Hippocampal formation (tissue), 2 donors: ENCODE results near the gene NCEH1.
"Not testable (repeated sequence)": the region's sequence is repeated elsewhere in the genome, so short reads cannot be mapped to it uniquely, and the experiment has no call there.

Experiments
- DNase-seq, 2 donors: peaks; one replicate each; lab custom pipeline; 2025; lab: John Stamatoyannopoulos, UW

NCEH1 gene

GRCh38 chr3:172613845-172614244 lies 97.0 kb downstream of the NCEH1 start:
- no peak for DNase-seq

DNA sequence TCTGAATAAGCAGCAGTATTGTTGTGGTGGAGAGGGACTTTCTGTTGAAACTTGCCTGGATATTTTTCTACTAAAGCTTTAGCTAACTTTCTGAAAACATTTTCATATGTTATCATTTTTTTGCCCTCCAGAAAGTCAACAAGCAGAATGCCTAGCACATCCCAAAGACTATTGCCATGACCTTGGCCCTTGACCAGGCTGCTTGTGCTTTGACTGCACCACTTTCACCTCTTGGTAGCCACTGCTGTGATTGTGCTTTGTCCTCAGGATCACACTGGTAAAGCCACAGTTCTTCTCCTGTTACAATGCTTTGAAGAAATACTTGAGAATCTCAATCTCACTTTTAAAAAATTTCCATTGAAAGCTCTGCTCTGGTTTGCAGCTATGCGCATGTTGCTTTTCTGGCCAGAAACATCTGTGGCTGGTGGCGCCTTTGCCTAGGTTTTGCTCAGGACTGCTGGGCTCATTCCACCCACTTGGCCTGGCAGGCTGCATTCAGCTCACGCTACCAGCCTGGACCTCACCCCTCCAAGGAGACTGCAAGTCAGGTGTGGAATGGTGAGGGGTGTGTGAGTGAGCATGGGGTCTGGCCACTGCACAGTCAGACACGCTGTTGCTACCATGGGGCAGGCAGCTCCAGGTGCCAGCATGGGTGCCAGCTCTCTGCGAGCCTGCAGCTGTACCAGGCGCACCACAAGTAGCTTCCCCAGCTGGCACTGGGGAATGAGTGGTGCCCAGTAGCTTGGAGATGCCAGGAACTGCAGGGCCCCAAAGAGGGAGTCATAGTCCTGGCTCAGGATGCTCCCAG lies 97.8 kb downstream of the NCEH1 start:
- no peak for DNase-seq

DNA sequence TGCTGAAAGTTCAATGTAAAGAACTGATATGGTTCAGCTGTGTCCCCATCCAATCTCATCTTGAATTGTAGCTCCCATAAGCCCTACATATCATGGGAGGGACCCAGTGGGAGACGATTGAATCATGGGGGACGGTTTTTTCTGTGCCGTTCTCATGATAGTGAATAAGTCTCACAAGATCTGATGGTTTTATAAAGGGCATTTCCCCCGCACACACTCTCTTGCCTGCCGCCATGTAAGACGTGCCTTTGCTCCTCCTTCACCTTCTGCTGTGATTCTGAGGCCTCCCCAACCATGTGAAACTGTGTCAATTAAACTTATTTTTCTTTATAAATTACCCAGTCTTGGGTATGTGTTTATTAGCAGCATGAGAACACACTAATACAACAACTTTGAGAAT lies 101.1 kb downstream of the NCEH1 start:
- DNase-seq: no peak

- no peak for DNase-seq
Measured at GRCh38 chr3:172608575-172608974, 102.3 kb downstream of the NCEH1 start.

DNA sequence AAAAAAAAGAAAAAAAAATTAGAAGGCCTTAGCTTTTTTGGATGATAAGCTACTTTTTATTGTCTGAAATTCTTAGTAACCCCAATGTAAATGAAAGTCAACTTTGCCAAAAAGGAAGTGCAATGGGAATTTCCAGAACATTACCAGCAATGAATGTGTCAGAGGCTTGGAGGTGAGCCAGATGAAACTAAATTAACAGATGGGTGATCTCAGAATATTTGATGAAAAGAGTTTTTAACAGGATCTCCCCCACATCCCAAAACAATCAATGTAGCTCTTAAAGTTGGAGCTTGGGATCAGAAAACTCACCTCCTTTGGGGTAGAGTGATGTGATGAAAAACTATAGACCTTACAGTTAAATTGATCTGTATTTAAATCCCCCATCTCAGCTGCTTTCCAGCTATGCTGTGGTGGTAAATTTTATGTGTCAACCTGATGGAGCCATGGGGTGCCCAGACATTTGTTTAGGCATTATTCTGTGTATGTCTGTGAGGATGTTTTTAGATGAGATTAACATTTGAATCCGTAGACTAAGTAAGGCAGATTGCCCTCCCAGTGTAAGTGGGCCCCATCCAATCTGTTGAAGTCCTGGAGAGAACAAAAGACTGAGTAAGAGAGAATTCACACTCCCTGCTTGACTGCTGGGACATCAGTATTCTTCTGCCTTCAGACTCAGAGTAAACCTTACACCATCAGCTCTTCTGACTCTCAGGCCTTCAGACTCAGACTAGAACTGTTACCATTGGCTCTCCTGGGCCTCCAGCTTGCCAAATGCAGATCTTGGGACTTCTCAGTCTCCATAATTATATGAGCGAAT lies 103.4 kb downstream of the NCEH1 start:
- DNase-seq: no peak

- DNase-seq: no peak
Measured at GRCh38 chr3:172606021-172606420, 104.8 kb downstream of the NCEH1 start.

DNA sequence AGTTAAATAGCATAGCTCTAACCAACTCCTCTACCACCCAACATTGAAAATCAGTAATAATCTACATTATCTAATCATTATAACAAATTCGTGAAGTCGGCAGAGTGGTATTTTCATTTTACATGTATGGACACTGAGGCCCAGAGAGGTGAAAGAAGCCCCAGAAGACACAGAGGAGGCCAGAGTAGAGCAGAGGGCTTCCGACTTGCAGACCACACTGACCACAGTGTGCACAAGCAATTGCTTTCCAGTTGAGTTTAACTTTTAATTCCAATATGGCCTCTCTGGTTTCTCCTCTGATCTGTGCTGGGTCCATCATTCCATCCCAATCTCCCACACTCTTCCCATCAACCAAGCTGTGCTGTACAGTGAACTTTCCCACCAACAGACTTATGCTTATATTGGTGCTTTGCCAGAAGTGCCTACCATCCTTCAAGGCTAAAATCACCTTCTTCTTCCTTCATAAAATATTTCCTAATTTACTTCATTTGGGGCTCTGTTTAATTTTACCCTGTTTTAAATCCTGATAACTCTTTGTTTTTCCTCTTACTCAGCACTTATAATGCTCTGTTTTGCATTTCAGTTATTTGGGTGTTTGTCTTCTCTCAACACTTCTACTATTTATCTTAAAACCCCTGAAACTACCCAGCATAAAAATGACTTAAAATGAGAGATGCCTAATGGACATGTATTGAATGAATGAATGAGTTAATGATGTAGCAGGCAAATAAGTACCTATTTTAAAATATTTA lies 105.8 kb downstream of the NCEH1 start:
- DNase-seq: no peak

GRCh38 chr3:172601066-172601832 lies 109.6 kb downstream of the NCEH1 start:
- DNase-seq: no peak

- no peak for DNase-seq
Measured at GRCh38 chr3:172600644-172601065, 110.2 kb downstream of the NCEH1 start.

DNA sequence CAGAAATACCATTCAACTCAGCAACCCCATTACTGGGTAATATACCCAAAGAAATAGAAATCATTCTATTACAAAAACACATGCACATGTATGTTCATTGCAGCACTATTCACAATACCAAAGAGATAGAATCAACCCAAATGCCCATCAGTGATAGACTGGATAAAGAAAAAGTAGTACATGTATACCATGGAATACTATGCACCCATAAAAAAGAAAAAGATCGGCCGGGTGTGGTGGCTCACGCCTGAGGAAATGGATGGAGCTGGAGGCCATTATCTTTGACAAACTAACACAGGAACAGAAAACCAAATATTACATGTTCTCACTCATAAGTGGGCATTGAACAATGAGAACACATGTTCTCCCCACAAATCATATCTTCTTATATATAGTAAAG lies 112.0 kb downstream of the NCEH1 start:
- DNase-seq: no peak

- no peak for DNase-seq
Measured at GRCh38 chr3:172596394-172596706, 114.5 kb downstream of the NCEH1 start.

DNA sequence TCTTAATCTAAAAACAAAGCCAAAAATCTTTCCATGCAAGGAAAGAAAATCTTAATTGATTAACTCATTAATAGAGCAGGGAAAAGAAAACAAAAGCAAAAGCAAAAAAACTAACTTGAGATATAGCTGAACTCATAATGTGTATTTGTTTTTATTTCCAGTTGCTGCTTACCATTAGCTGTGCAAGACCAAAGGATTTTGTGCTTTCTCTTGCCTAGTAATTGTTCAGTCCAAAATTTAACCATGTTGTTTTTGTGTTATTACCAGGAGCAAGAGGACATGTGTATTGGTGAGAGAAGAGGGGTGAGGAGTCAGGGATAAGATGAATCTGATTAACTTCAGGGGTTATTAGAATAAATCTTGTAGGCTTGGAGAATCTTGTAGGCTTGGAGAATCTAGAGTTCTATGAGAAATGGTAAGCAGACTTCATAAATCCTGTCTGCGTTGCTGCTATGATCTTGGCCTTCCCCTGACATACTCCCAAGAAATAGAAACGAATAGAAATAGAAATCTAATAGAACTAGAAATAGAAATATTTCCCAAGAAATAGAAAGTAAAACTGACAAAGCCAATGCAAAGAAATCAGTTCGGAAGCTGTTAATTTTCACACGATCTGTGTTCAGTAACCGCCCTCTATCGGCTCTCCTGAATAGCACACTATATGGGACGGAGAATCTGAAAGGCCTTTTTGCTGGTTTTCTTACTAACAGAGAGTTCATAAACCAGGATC lies 115.0 kb downstream of the NCEH1 start:
- DNase-seq: peak in 1 of 2 donors; percentile 64

GRCh38 chr3:172594900-172595663 lies 115.8 kb downstream of the NCEH1 start:
- DNase-seq: not testable (repeated sequence)

DNA sequence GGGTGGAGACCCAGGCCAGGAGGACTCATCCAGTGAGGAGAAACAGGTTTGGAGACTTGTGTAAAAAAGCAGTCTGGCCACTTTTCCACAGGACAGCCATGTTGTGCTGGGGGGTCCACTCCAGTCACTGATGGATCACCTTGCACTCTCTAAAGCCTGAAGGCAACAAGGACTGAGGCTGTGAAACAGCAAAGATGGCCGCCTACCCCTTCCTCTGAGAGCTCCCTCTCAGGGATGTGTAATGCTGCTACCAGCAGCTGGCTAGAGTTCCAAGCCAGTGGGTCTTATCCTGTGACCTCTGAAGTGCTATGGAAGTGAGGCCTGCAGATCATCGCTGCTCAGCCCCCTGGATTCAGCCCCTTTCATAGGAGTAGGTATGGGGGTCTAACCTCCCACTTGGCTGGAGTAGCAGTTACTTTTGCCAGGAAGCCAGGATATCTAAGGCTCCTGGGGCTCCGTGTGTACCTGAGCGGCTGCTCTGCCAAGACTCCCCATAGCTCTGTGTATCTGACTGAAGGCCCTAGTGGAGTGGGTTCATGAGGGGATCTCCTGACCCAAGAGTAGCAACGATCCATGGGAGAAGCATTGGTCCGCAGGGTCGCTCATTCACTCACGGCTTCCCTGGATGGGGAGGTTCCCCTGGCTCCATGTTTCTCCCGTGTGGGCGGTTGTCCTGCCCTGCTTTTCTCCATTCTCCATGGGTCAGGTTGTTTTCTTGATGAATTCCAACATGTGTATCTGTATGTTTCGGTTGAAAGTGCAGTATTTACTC lies 117.8 kb downstream of the NCEH1 start:
- DNase-seq: no peak

DNA sequence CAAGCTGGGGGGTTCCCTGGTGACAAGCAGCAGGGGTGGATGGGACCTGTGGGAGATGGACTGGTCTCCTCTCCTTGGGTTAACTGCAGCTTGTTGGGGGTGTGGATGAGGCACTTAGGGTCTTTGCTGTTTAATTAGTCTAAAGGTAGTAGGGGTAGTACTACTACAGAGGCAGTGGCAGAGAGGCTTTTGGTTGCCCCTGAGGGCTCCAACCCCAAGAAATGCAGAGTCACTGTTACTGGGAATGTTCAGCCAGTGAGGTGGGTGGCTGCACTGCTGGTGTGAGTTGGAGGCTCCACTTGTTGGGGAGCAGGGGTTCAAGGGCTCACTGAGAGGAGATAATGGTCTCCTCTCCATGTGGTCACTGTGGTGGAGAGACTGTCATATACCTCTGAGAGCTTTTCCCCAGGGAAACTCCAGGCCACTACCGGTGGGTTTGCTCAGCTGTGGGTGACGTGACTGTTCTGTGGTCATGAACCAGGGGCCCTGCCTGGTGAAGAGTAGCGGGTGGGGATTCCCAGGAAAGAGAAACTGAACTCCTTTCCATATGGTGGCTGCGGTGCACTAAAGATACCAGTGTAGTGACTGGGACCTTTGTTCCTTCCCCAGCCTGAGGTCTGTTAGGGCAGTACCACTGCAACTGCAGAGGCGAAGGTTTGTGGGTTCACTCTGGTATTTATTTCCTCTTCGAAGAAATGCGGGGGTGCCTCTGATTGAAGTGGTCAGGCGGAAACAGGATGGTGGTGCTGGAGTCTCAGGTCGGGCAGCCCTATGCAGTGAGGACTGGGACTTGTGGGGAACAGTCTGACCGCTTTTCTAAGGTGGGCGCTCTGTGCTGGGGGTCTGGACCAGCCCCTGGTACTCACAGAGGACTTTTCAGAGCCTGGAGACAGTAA lies 118.7 kb downstream of the NCEH1 start:
- no peak for DNase-seq

GRCh38 chr3:172591125-172591605 lies 119.7 kb downstream of the NCEH1 start:
- DNase-seq: no peak

DNA sequence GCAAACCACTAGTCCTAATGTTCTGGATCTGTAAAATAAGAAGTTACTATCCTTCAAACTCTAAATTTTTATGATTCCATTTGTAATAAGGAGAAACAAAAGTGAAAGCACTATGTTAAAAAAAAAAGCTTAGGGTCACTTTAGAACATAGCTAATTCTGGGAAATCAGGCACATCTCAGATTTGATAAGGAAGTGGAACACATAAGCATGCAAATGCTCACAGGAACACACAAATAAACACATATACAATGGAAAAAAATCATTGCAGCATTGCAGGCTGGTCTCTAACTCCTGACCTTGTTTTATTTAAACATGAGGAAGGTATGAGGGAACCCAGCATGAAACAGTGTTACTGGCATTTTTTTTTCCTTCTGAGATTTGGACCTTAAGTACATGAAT lies 124.4 kb downstream of the NCEH1 start:
- DNase-seq: no peak

DNA sequence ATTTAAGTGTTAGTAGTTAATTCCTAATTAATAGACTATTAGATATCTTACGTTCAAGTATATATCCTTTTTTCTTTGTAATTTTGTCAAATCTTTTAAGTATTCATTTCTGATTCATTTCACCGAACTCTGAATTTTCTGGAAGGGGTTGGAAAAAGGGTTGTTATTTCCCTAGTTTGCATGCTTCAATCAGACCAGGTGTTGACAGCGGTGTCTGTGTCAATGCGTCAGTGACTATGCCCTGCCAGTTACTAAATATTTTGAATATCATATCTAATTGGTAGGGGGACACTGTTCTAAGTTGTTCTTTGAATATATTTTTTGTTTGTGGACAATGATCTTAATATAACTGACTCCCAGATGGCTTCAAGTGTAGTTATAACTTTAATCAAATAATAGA lies 124.9 kb downstream of the NCEH1 start:
- DNase-seq: no peak
